GM23248 (cell line): ENCODE data around the gene PGGHG.

Experiments used
- EZH2 ChIP-seq: fragments of 200-600 bp; sonication (generic); IDR thresholded peaks from 2 replicates; pipeline ENCODE4 v1.6.1; 2018; ENCODE audit warnings: antibody characterized with exemption, mild to moderate bottlenecking; ENCODE audit not compliant: insufficient read depth, poor library complexity, severe bottlenecking
- EZH2phosphoT487 ChIP-seq: fragments of 200-600 bp; sonication (generic); IDR thresholded peaks from 2 replicates; pipeline ENCODE4 v1.6.1; 2018; ENCODE audit warnings: antibody characterized with exemption, moderate library complexity, mild to moderate bottlenecking, low read depth; ENCODE audit not compliant: insufficient read depth

- TF ChIP-seq EZH2phosphoT487, result no peak
- TF ChIP-seq EZH2, result no peak
Measured at GRCh38 chr11:331358-332060, 42.6 kb downstream of the PGGHG start.
